OCI-M2 (cell line): ENCODE data around the gene CEP112.

Experiments
- DNase-seq: peaks from one replicate; lab custom pipeline; 2025; ENCODE audit not compliant: unreplicated experiment; lab: John Stamatoyannopoulos, UW

The CEP112 gene

GRCh38 chr17:66211047-66211810 lies 19.3 kb upstream of the CEP112 start:
- no peak for DNase-seq

- DNase-seq = no peak
Observed at GRCh38 chr17:66210208-66210574, 18.3 kb upstream of the CEP112 start.

GRCh38 chr17:66207936-66208335 lies 16.0 kb upstream of the CEP112 start:
- no peak for DNase-seq

- no peak for DNase-seq
Observed at GRCh38 chr17:66203274-66204015, 11.5 kb upstream of the CEP112 start.

- DNase-seq = no peak
Observed at GRCh38 chr17:66200685-66201092, 8.8 kb upstream of the CEP112 start.

- DNase-seq = no peak
Observed at GRCh38 chr17:66198242-66198641, 6.3 kb upstream of the CEP112 start.

GRCh38 chr17:66192378-66192687 lies 400 bp upstream of the CEP112 start:
- DNase-seq = no peak

- no peak for DNase-seq
Observed at GRCh38 chr17:66190738-66191592, 968 bp downstream of the CEP112 start.

GRCh38 chr17:66187718-66188117 lies 4.2 kb downstream of the CEP112 start:
- no peak for DNase-seq

- no peak for DNase-seq
Observed at GRCh38 chr17:66185862-66186261, 6.1 kb downstream of the CEP112 start.

- DNase-seq = no peak
Observed at GRCh38 chr17:66184392-66184791, 7.5 kb downstream of the CEP112 start.

GRCh38 chr17:66183529-66183928 lies 8.4 kb downstream of the CEP112 start:
- no peak for DNase-seq

- DNase-seq = no peak
Observed at GRCh38 chr17:66178642-66179041, 13.3 kb downstream of the CEP112 start.

- DNase-seq = no peak
Observed at GRCh38 chr17:66177048-66177447, 14.9 kb downstream of the CEP112 start.

GRCh38 chr17:66175892-66176291 lies 16.0 kb downstream of the CEP112 start:
- DNase-seq = no peak

- DNase-seq = no peak
Observed at GRCh38 chr17:66172691-66173223, 19.2 kb downstream of the CEP112 start.

- no peak for DNase-seq
Observed at GRCh38 chr17:66172144-66172543, 19.8 kb downstream of the CEP112 start.

GRCh38 chr17:66171692-66172091 lies 20.2 kb downstream of the CEP112 start:
- DNase-seq = no peak

GRCh38 chr17:66171172-66171571 lies 20.8 kb downstream of the CEP112 start:
- no peak for DNase-seq

GRCh38 chr17:66169839-66170238 lies 22.1 kb downstream of the CEP112 start:
- DNase-seq = no peak

GRCh38 chr17:66167189-66167815 lies 24.6 kb downstream of the CEP112 start:
- DNase-seq = no peak
